Esophagus muscularis mucosa (tissue), 3 donors: ENCODE data around the gene PRPF38B.

ENCODE experiments used
- POLR2A ChIP-seq: fragments of 450-650 bp; IDR thresholded peaks from one replicate; pipeline ENCODE4 v1.6.1; 2017; ENCODE audit warnings: antibody characterized with exemption, moderate library complexity, mild to moderate bottlenecking, low read depth
- TF ChIP-seq, protein P1 (sequence below), 3 experiments: fragments of 200-600 bp in 2 of 3; fragments of 450-650 bp in 1 of 3; sonication (generic) in 2 of 3; IDR thresholded peaks; one replicate each; pipeline ENCODE4 v1.5.1; 2017 to 2019; ENCODE audit warnings: antibody characterized with exemption in 3 of 3, mild to moderate bottlenecking in 2 of 3, moderate library complexity in 1 of 3

DNA sequence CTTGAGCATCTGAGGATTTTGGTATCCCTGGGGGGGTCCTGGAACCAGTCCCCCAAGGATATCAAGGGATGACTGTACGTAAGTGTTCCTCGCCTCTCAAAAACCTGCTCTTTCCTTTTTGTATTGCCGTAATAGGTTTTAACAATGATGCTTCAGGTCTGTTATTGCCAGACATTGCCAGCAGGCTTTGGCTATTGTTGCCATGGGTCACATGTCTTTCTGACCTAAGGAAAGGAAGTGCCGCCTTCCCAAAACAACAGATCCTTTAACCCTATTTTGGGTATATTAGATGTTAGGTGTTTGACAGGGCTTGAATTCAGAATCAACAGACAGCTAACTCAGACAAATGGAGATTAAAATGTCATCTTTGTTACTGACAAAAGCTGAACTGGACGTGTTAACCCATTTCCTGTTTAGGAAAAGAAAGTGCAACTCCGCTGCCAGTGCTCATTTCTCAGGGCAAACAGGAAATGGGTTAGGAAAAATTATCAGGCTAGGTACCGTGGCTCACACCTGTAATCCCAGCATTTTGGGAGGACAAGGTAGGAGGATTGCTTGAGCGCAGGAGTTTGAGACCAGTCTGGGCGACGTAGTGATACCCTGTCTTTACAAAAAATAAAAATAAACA is 12.4 kb upstream of the PRPF38B start:
- TF ChIP-seq, protein P1, sequence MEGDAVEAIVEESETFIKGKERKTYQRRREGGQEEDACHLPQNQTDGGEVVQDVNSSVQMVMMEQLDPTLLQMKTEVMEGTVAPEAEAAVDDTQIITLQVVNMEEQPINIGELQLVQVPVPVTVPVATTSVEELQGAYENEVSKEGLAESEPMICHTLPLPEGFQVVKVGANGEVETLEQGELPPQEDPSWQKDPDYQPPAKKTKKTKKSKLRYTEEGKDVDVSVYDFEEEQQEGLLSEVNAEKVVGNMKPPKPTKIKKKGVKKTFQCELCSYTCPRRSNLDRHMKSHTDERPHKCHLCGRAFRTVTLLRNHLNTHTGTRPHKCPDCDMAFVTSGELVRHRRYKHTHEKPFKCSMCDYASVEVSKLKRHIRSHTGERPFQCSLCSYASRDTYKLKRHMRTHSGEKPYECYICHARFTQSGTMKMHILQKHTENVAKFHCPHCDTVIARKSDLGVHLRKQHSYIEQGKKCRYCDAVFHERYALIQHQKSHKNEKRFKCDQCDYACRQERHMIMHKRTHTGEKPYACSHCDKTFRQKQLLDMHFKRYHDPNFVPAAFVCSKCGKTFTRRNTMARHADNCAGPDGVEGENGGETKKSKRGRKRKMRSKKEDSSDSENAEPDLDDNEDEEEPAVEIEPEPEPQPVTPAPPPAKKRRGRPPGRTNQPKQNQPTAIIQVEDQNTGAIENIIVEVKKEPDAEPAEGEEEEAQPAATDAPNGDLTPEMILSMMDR (IDR thresholded peaks at IDR 0.05), result no peak
- TF ChIP-seq POLR2A, result no peak
